Measurements from ENCODE around the gene ZNF616. TPM values are rescaled to one million over a fixed set of nuclear protein-coding genes. Genes with fewer than 3 reads are reported as not detected.

ZNF616 gene
- 8.5 and 9.2 TPM in 2 replicates for total RNA-seq

DNA sequence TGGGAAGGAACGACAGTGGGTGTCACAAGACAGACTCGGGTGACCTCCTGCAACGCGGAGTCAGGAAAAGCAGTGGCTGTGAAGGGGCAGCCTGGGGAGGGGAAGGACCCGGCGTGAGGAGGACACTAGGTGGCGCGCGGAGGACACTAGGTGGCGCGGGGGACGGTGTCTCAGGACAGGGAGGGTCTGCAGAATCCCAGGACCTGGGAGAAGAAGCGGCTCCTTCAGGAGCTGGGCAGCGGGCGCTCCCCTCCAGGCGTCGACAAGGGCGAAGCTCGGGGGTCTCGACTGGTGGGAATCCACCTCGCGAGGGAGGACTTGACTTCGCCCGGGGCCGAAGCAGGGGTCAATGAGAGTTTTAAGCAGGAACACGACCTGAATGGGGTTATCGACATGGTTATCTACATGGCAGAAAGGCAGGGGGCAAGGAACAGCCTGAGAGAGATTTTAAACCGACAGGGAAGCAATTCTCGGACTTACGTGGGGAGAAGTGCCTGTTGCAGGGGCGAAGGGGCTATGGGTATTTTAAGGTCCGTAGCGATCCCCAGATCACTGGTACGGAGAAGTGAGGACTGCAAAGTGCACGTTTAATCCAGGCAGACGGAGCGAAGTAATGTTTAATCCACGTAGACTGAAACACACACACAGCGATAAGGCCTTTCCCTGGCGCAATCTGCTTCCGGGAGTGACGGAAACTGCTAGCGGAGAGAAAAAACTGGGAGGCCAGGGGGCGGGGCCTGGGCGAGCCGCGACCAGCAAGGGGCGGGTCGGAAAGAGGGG, at the start of gene ZNF616:
Gene ZNF616, minus strand, starts transcription at position 687 of the 780 bp plus-strand sequence. CDS start 9,426 bp downstream, outside the sequence.
- peak; percentile 95 for DNase-seq

DNA sequence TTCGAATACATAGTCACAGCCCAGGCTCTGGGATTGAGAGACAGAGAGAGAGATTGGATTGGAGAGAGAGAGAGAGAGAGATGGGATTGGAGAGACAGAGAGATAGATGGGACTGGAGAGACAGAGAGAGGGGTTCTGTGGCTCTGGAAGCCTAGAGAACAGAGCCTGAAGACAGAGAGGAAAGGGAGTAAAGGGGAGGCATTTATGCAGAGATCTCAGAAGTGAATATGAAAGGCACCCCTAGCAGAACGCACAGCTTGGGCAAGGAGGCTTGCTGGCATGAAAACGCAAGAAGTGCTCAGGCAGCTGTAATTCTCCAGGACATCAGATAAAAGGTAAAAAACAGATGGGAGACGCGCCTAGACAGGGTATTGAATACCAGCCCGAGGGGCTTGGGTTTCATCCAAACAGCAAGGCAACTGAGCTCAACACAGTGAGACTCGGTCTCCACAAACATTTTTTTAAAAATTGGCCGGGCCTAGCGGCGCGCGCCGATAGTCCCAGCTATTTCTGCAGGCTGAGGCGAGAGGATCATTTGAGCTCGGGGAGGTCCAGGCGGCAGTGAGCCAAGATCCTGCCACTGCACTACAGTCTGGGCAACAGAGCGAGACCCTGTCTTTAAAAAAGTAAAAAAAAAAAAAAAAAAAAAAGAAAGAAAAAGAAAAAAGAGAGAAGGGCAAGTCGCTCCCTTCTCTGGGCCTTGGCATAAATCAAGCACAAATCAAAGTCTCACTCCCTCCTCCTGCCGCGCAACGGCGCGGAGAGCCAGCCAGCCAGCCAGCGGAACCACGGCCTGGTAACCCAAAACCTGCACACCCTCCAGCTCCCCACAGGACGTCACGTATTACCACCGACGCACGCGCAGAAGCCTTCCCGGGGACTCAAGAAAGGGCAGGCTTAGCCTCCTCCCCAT, 49.3 kb upstream of the ZNF616 start:
- DNase-seq: no peak

- DNase-seq: no peak
These were observed 47.7 kb upstream of the ZNF616 start for GRCh38 chr19:52187407-52187806.

GRCh38 chr19:52176574-52176973, 36.8 kb upstream of the ZNF616 start:
- no peak for DNase-seq

- no peak for DNase-seq
These were observed 32.6 kb upstream of the ZNF616 start for GRCh38 chr19:52172347-52172746.

GRCh38 chr19:52171321-52172169, 31.8 kb upstream of the ZNF616 start, which contains the start of gene ZNF836:
TSS of gene ZNF836 (minus strand) at chr19:52171621. CDS start at chr19:52168072, 3,549 bp downstream.
- peak; percentile 77 for DNase-seq

GRCh38 chr19:52170863-52171320, 31.2 kb upstream of the ZNF616 start:
- DNase-seq: peak; percentile 26

DNA sequence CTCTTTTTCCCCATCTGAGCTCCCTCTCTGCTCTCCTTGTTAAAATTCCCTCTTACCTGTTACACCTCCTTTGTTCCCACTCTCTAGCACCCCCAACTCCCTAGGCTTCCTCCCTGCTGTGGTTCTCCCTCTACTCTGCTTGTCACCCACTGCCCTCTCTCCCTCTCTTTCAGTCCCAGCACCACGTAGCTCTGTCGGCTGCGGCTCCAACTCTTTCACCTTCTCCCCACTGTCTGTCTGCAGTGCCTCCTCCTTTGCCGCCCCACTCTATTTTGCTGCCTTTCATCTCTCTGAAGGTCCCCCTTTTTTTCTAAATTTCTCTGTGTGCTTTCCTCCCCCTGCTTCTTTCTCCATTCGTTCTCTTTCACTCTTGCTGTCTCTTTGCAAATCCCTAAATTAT, 30.6 kb upstream of the ZNF616 start:
- peak; percentile 6 for DNase-seq

DNA sequence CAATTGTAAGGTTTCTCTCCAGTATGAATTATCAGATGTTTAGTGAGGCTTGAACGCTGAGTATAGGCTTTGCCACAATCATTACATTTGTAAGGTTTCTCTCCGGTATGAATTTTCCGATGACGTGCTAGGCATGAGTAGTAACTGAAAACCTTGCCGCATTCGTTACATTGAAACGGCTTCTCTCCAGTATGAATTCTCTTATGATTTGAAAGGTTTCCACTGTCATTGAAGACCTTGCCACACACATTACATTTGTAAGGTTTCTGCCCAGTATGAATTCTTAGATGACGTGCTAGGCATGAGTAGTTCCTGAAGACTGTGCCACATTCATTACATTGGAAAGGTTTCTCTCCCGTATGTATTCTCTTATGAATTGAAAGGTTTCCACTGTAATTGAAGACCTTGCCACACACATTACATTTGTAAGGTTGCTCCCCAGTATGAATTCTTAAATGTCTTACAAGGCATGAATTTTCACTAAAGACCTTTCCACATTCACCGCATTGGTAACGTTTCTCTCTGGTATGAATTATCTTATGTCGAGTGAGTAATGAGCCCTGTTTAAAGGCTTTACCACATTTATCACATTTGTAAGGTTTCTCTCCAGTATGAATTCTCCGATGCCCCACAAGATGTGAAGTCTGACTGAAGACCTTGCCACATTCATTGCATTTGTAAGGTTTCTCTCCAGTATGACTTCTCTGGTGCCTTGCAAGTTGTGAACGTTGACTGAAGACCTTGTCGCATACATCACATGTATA, 16.0 kb upstream of the ZNF616 start:
- DNase-seq: no peak

DNA sequence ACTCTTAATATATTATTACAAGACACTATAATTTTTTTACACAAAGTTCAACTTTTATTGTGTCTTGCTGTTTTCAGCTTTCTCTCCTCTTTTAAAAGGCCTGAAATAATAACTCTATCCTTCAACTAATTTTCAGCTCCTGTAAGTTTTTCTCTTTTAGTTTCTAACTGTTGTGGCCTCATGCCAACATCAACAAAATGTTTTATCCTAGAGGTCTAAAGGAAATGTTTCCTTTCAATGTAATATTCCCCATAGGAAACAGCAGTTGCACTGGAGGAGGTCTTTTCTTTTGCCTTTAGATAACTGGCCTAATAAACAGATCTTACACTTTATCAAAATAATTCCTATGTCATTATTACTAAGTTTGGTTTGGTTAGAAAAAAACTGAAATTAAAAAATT, 8.5 kb upstream of the ZNF616 start:
- DNase-seq: peak; percentile 56

GRCh38 chr19:52142001-52142595, 2.4 kb upstream of the ZNF616 start:
- DNase-seq: no peak

DNA sequence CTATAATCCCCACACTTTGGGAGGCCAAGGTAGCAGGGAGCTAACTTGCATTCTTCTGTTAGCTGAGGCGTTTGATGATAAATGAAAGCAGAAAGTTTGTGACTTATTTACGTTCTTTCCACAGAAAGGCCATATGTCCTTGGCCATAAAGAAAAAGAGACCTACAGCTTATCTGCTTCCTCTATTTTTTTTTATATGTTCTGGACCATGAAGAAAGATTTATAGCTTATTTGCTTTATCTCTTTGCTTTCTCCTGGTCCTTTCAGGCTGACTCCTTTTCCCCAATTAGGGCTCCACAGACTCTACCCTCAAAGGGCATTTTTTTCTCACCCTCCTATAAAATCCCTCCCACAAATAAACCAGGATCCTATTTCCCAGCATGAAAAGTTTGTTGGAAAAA, 1.5 kb upstream of the ZNF616 start:
- DNase-seq: no peak

- DNase-seq: no peak
These were observed 433 bp upstream of the ZNF616 start for GRCh38 chr19:52140032-52140710.

GRCh38 chr19:52138983-52139251, 821 bp downstream of the ZNF616 start:
- no peak for DNase-seq

DNA sequence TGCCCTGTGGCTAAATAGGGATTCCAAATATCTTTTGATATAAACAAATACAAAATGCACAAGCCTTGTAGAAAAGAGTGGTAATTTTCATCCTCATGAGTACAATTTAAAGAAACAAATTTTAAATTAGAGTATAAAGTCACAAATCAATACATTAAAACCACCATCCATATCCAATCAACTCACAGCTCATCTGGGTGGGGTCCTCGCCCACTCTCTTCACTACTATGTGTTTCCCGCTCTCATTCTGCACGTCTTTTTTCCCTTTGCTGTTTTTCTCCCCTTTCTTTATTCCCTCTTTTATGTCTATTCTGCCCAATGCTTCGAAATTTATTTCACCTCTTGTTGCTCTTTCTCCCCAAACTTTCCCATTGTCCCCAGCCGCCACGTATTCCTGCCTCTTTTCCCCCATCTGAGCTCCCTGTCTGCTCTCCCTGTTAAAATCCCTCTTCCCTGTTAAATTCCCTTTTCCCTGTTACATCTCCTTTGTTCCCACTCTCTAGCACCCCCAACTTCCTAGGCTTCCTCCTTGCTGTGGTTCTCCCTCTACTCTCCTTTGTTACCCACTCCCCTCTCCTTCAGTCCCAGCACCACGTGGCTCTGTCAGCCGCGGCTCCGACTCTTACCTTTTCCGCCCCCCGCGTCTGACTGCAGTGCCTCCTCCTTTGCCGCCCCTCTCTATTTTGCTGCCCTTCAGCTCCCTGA, 1.3 kb downstream of the ZNF616 start:
- DNase-seq: peak; percentile 44

DNA sequence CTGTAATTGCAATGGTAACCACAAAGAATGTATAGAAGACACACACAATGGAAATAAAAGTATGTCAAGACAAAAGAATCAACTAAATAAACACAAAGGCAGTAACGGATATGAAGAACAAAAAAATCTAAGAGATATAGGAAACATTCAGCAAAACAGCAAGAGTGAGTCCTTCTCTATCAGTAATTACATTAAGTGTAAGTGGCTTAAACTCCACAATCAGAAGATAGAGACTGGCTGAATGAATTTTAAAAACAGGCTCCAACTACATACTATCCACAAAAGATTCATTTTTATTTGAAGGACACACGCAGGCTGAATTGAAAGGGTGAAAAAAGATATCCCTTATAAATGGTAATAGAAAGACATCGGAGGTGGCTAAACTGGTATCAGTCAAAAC, 19.5 kb downstream of the ZNF616 start:
- DNase-seq: no peak

GRCh38 chr19:52115526-52116053, 24.1 kb downstream of the ZNF616 start:
- no peak for DNase-seq

DNA sequence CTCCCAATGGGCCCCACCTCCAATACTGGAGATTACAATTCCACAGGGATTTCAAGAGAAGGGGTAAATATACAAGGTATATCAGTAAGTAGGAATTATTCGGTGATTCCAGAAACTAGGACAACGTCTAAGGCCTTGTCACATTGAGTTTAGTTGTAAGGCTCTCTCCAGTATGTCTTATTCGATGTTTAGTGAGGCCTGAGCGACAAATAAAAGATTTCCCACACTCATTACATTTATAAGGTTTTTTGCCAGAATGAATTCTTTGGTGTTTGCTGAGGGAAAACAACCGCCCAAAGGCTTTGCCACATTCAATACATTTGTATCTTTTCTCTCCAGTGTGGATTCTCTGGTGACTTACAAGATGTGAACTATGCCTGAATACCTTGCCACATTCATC, 25.0 kb downstream of the ZNF616 start:
- DNase-seq: no peak

DNA sequence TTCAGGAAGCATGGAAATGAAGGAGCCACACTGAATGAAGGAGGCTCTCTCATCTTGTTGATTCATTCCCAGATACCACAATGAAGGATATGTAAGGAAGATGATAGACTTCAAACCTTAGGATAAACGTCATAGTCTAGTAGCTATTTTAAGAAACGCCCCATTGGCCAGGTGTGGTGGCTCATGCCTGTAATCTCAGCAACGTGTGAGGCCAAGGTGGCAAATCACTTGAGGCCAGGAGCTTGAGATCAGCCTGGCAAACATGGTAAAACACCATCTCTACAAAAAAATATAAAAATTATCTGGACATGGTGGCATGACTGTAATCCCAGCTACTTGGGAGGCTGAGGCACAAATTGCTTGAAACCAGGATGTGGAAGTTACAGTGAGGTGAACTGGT, 27.1 kb downstream of the ZNF616 start:
- DNase-seq: no peak

DNA sequence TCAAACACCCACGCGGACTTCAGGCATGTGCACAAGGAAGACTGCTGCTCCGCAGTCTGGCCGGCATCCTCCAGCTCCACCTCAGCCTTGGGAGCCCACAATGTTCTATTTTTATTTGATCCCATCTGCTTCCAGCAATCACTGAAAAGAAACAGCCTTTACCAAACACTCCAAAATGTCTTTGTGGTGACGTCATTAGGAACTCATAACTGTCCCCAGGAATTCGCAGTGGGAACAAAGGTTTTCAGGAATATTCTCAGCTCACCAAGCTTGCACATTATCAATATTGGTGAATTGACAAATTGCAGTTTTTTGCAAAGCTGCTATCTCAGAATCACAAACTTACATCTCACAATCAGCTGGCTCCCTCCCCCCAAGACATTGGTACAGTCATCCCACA, 29.0 kb downstream of the ZNF616 start:
- no peak for DNase-seq
